ENCODE measurements around the gene CTDP1. TPM values are rescaled to one million over a fixed set of nuclear protein-coding genes. Genes with fewer than 3 reads are reported as not detected.

Gene CTDP1
- total RNA-seq, 1 experiment from 2014 or later, result 31.7 TPM

GRCh38 chr18:79792988-79793355, 113.4 kb downstream of the CTDP1 start:
- POLR2A ChIA-PET (ENCODE audit: unreplicated experiment), result no interaction called here
- H4K20me1 ChIP-seq (ENCODE audit: low read length), result no peaks in the 10 kb centered on the region
- H3K4me3 ChIP-seq (ENCODE audit: low read length), result no peak overlapping the region
- ATAC-seq (no peak), DNase-seq (no peak)
- no peak overlapping the region for H3K4me2 ChIP-seq (ENCODE audit: low read length)
- intact Hi-C loops (cut with micrococcal nuclease), result no loop called here
- H3K27ac ChIP-seq (ENCODE audit: low read length), result no peak overlapping the region
- H3K36me3 ChIP-seq (ENCODE audit: low read depth, low read length), result no peaks in the 10 kb centered on the region
- no peaks in the 10 kb centered on the region for H3K9me3 ChIP-seq (ENCODE audit: low read length)
- no peak overlapping the region for H2AFZ ChIP-seq (ENCODE audit: low read length)
- H3F3A ChIP-seq (ENCODE audit: low read length, unreplicated experiment), result no peaks in the 10 kb centered on the region
- H3K27me3 ChIP-seq (ENCODE audit: low read length), result no peaks in the 10 kb centered on the region; the same call in 1 of the 2 replicates
- no TSS peak for BruUV-seq (replicated peaks)
- no peaks in the 10 kb centered on the region for H3K9me2 ChIP-seq (replicated peaks; ENCODE audit: low read length)
- CTCF ChIA-PET, result no interaction called here
- peaks cover 13% of the 10 kb centered on the region; the same call in 1 of the 2 replicates for H3K4me1 ChIP-seq (ENCODE audit: insufficient read depth, low read length)
- H3K79me2 ChIP-seq (ENCODE audit: low read length), result no peaks in the 10 kb centered on the region
- H3K9ac ChIP-seq (ENCODE audit: low read length), result no peak overlapping the region
- TF ChIP-seq EZH2phosphoT487 (IDR thresholded peaks at IDR 0.05; ENCODE audit: borderline replicate concordance, low read length) (no peak), EZH2 (IDR thresholded peaks at IDR 0.05; ENCODE audit: low read length, unreplicated experiment) (no peak)
- TF ChIP-seq, protein P1, sequence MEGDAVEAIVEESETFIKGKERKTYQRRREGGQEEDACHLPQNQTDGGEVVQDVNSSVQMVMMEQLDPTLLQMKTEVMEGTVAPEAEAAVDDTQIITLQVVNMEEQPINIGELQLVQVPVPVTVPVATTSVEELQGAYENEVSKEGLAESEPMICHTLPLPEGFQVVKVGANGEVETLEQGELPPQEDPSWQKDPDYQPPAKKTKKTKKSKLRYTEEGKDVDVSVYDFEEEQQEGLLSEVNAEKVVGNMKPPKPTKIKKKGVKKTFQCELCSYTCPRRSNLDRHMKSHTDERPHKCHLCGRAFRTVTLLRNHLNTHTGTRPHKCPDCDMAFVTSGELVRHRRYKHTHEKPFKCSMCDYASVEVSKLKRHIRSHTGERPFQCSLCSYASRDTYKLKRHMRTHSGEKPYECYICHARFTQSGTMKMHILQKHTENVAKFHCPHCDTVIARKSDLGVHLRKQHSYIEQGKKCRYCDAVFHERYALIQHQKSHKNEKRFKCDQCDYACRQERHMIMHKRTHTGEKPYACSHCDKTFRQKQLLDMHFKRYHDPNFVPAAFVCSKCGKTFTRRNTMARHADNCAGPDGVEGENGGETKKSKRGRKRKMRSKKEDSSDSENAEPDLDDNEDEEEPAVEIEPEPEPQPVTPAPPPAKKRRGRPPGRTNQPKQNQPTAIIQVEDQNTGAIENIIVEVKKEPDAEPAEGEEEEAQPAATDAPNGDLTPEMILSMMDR (conservative IDR thresholded peaks at IDR 0.05; ENCODE audit: low read depth, low read length), result no peak

- Histone ChIP-seq H3K9me2 (replicated peaks; ENCODE audit: low read length) (no peaks in the 10 kb centered on the region), H3K79me2 (ENCODE audit: low read length) (no peaks in the 10 kb centered on the region), H3K27ac (ENCODE audit: low read length) (no peak overlapping the region), H2AFZ (ENCODE audit: low read length) (no peak overlapping the region), H3K4me3 (ENCODE audit: low read length) (no peak overlapping the region), H4K20me1 (ENCODE audit: low read length) (no peaks in the 10 kb centered on the region), H3K36me3 (ENCODE audit: low read depth, low read length) (no peaks in the 10 kb centered on the region), H3F3A (ENCODE audit: low read length, unreplicated experiment) (no peaks in the 10 kb centered on the region), H3K9me3 (ENCODE audit: low read length) (no peaks in the 10 kb centered on the region), H3K27me3 (ENCODE audit: low read length) (peaks cover 15% of the 10 kb centered on the region), H3K4me1 (ENCODE audit: insufficient read depth, low read length) (peaks cover 13% of the 10 kb centered on the region; the same call in 1 of the 2 replicates), H3K9ac (ENCODE audit: low read length) (no peak overlapping the region), H3K4me2 (ENCODE audit: low read length) (no peak overlapping the region)
- POLR2A ChIA-PET (ENCODE audit: unreplicated experiment), result no interaction called here
- no peak for TF ChIP-seq EZH2phosphoT487 (IDR thresholded peaks at IDR 0.05; ENCODE audit: borderline replicate concordance, low read length)
- TF ChIP-seq, protein P1 (conservative IDR thresholded peaks at IDR 0.05; ENCODE audit: low read depth, low read length), result no peak
- TF ChIP-seq EZH2 (IDR thresholded peaks at IDR 0.05; ENCODE audit: low read length, unreplicated experiment), result no peak
- no TSS peak for BruUV-seq (replicated peaks)
- intact Hi-C loops (cut with micrococcal nuclease), result no loop called here
- ATAC-seq (no peak), DNase-seq (no peak)
- CTCF ChIA-PET, result no interaction called here
Measured at GRCh38 chr18:79794846-79795245, 115.2 kb downstream of the CTDP1 start.

DNA sequence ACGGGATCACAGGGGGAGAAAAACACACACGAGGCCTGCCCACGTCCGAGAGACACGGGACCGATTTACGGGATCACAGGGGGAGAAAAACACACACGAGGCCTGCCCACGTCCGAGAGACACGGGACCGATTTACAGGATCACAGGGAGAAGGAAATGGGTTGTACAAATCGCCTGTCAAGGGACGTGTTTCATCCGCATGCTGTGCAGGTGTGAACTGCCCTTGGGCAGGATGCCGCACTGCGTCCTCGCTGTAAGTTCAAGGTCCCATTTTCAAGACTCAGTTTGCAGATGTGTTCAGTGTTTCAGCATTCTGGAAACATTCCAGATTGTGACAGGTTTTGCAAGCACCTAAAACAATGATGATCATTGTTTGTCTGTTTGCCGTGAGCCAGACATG, 115.8 kb downstream of the CTDP1 start:
- no peaks in the 10 kb centered on the region for H3K36me3 ChIP-seq (ENCODE audit: low read depth, low read length)
- no peaks in the 10 kb centered on the region for H3K79me2 ChIP-seq (ENCODE audit: low read length)
- DNase-seq (no peak), ATAC-seq (no peak)
- no peak overlapping the region for H2AFZ ChIP-seq (ENCODE audit: low read length)
- no peaks in the 10 kb centered on the region for H4K20me1 ChIP-seq (ENCODE audit: low read length)
- no peak overlapping the region for H3K27ac ChIP-seq (ENCODE audit: low read length)
- H3K4me1 ChIP-seq (ENCODE audit: insufficient read depth, low read length), result peaks cover 13% of the 10 kb centered on the region; the same call in 1 of the 2 replicates
- no peaks in the 10 kb centered on the region for H3K9me2 ChIP-seq (replicated peaks; ENCODE audit: low read length)
- no peak overlapping the region for H3K4me3 ChIP-seq (ENCODE audit: low read length)
- H3K9me3 ChIP-seq (ENCODE audit: low read length), result no peaks in the 10 kb centered on the region
- TF ChIP-seq EZH2phosphoT487 (IDR thresholded peaks at IDR 0.05; ENCODE audit: borderline replicate concordance, low read length), result no peak
- ChIA-PET CTCF (no interaction called here), POLR2A (ENCODE audit: unreplicated experiment) (no interaction called here)
- peaks cover 15% of the 10 kb centered on the region for H3K27me3 ChIP-seq (ENCODE audit: low read length)
- no peak overlapping the region for H3K4me2 ChIP-seq (ENCODE audit: low read length)
- H3F3A ChIP-seq (ENCODE audit: low read length, unreplicated experiment), result no peaks in the 10 kb centered on the region
- intact Hi-C loops (cut with micrococcal nuclease), result no loop called here
- no TSS peak for BruUV-seq (replicated peaks)
- H3K9ac ChIP-seq (ENCODE audit: low read length), result no peak overlapping the region
